ENCODE measurements around the gene KIAA1671. TPM values are rescaled to one million over a fixed set of nuclear protein-coding genes. Genes with fewer than 3 reads are reported as not detected.

The KIAA1671 gene
- total RNA-seq, 4 donors from 2014 or later = 14.2 to 34.2 (median 22.6) TPM

- no peak overlapping the region for H3K4me3 ChIP-seq
- WGBS = 97% methylated on average over 6 of the region's 6 CpGs
- H3K4me1 ChIP-seq = peaks cover 0 to 1% (median 0%) of the 10 kb centered on the region in 4 donors
- TF ChIP-seq POLR2A (IDR thresholded peaks at IDR 0.05; ENCODE audit: low read depth) (no peak), POLR2AphosphoS5 (IDR thresholded peaks at IDR 0.05) (no peak), EP300 (IDR thresholded peaks at IDR 0.05) (no peak), CTCF (IDR thresholded peaks at IDR 0.05) (no peak)
- DNase-seq (ENCODE audit: extremely low spot score) = no peak
- no peaks in the 10 kb centered on the region for H3K36me3 ChIP-seq
- no peaks in the 10 kb centered on the region for H3K27me3 ChIP-seq
- H3K27ac ChIP-seq (replicated peaks in 1 of 4) = no peak overlapping the region
- intact Hi-C loops (cut with DNase I) = no loop called here
- no peaks in the 10 kb centered on the region for H3K9me3 ChIP-seq
Observed at GRCh38 chr22:25078591-25078990, 126.1 kb downstream of the KIAA1671 start.

GRCh38 chr22:25080855-25081254, 128.3 kb downstream of the KIAA1671 start:
- Histone ChIP-seq H3K27me3 (no peaks in the 10 kb centered on the region), H3K4me3 (no peak overlapping the region), H3K27ac (replicated peaks in 1 of 4) (no peak overlapping the region), H3K36me3 (no peaks in the 10 kb centered on the region), H3K9me3 (no peaks in the 10 kb centered on the region), H3K4me1 (peaks cover 0 to 5% (median 1%) of the 10 kb centered on the region in 4 donors)
- no peak for DNase-seq (ENCODE audit: extremely low spot score)
- TF ChIP-seq POLR2A (IDR thresholded peaks at IDR 0.05; ENCODE audit: low read depth) (no peak), CTCF (IDR thresholded peaks at IDR 0.05) (no peak), EP300 (IDR thresholded peaks at IDR 0.05) (no peak), POLR2AphosphoS5 (IDR thresholded peaks at IDR 0.05) (no peak)
- intact Hi-C loops (cut with DNase I) = no loop called here
- WGBS = 100% methylated on average over 1 of the region's 3 CpGs

GRCh38 chr22:25081409-25081824, 128.9 kb downstream of the KIAA1671 start:
- Histone ChIP-seq H3K36me3 (no peaks in the 10 kb centered on the region), H3K27me3 (no peaks in the 10 kb centered on the region), H3K4me1 (peaks cover 0 to 11% (median 6%) of the 10 kb centered on the region in 4 donors), H3K27ac (replicated peaks in 1 of 4) (no peak overlapping the region), H3K4me3 (no peak overlapping the region), H3K9me3 (no peaks in the 10 kb centered on the region)
- no peak for DNase-seq (ENCODE audit: extremely low spot score)
- 31% methylated on average over 1 of the region's 3 CpGs for WGBS
- TF ChIP-seq POLR2A (IDR thresholded peaks at IDR 0.05; ENCODE audit: low read depth) (no peak), CTCF (IDR thresholded peaks at IDR 0.05) (peak; percentile 23 to 54 (median 42)), EP300 (IDR thresholded peaks at IDR 0.05) (no peak)
- intact Hi-C loops (cut with DNase I) = no loop called here

- H3K4me1 ChIP-seq = peaks cover 6 to 15% (median 10%) of the 10 kb centered on the region in 4 donors
- 89% methylated on average over 1 of the region's 3 CpGs for WGBS
- no peak for DNase-seq (ENCODE audit: extremely low spot score)
- TF ChIP-seq POLR2A (IDR thresholded peaks at IDR 0.05; ENCODE audit: low read depth) = no peak
- no peak for TF ChIP-seq CTCF (IDR thresholded peaks at IDR 0.05)
- TF ChIP-seq EP300 (IDR thresholded peaks at IDR 0.05) = no peak
- no peak for TF ChIP-seq POLR2AphosphoS5 (IDR thresholded peaks at IDR 0.05)
- no peaks in the 10 kb centered on the region for H3K27me3 ChIP-seq
- no peaks in the 10 kb centered on the region for H3K9me3 ChIP-seq
- H3K36me3 ChIP-seq = no peaks in the 10 kb centered on the region
- no peak overlapping the region for H3K27ac ChIP-seq (replicated peaks in 1 of 4)
- no peak overlapping the region for H3K4me3 ChIP-seq
- intact Hi-C loops (cut with DNase I) = no loop called here
Observed at GRCh38 chr22:25082096-25082495, 129.6 kb downstream of the KIAA1671 start.

All from esophagus muscularis mucosa (tissue), 4 donors.